Measurements from ENCODE around the gene IL4.

IL4 gene

GRCh38 chr5:132658381-132659302 lies 15.1 kb upstream of the IL4 start:
- no peak for DNase-seq

DNA sequence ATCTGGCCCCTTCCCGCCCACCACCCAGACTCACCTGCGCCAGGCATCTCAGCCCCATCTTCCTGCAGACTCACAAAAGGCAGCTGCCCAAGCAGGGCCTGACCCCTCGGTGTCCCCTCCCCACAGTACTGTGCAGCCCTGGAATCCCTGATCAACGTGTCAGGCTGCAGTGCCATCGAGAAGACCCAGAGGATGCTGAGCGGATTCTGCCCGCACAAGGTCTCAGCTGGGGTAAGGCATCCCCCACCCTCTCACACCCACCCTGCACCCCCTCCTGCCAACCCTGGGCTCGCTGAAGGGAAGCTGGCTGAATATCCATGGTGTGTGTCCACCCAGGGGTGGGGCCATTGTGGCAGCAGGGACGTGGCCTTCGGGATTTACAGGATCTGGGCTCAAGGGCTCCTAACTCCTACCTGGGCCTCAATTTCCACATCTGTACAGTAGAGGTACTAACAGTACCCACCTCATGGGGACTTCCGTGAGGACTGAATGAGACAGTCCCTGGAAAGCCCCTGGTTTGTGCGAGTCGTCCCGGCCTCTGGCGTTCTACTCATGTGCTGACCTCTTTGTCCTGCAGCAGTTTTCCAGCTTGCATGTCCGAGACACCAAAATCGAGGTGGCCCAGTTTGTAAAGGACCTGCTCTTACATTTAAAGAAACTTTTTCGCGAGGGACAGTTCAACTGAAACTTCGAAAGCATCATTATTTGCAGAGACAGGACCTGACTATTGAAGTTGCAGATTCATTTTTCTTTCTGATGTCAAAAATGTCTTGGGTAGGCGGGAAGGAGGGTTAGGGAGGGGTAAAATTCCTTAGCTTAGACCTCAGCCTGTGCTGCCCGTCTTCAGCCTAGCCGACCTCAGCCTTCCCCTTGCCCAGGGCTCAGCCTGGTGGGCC lies 13.9 kb upstream of the IL4 start:
- DNase-seq, result no peak

GRCh38 chr5:132661231-132662003 lies 12.4 kb upstream of the IL4 start:
- no peak for DNase-seq

DNA sequence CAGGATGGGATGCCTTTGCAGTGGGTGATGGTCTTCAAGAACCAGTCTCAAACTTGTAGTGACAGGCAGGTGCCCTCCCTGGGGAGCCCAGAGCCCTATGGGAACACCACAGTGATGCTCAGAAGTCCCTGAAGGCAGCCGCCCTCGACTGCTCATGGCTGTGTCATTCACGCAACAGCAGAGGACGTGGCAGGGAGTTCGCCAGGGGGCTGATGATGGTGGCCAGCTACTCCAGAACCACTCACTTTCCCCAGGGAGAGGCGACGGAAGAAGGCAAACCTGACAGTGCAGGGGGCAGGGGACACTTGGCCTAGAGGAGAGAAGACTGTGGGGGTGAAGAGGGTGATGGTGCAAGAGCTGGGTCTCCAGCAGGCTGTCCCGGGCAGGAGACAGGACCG lies 11.8 kb upstream of the IL4 start:
- no peak for DNase-seq

DNA sequence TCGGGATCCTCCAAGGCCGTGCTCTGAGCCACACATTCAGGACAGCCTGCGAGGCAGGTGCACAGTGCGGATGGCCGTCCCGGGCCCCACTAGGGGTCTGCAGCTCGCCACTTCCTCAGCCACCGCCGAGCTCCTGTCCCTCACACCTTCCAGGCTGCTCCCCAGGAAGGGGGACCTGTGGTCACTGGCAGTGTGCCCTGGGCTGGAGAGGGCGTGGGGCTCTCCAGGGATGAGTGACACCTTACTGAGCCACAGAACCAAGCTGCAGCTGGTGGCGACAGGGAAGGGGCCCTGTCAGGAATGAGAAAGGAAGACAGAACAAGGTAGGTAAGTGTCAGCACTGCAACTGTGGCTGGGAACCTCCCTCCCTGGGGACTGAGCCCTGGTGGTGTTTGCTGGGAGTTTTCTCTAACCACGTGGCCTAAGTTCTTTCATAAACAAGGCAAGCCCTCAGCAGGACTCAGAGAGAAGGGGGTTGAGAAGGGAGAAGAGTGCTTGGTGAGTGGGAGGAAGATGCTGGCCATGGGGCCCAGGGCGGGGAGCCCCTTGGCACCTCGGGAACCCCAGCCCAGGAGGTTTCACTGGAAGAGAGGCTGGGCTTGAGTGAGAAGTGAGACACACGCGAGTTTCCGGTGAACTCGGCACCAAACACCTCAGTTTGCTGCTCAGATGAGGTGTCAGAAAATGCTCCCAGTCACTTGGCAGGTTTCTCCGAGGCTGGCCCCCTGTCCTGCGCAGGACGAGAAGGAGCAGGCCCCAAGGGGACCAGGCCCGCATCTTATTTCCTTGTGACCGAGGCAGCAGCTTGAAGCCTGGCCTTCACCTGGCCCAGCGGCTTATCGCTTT lies 10.6 kb upstream of the IL4 start:
- no peak for DNase-seq

- peak; percentile 56 for DNase-seq
Observed at GRCh38 chr5:132663771-132664695, 9.8 kb upstream of the IL4 start.

DNA sequence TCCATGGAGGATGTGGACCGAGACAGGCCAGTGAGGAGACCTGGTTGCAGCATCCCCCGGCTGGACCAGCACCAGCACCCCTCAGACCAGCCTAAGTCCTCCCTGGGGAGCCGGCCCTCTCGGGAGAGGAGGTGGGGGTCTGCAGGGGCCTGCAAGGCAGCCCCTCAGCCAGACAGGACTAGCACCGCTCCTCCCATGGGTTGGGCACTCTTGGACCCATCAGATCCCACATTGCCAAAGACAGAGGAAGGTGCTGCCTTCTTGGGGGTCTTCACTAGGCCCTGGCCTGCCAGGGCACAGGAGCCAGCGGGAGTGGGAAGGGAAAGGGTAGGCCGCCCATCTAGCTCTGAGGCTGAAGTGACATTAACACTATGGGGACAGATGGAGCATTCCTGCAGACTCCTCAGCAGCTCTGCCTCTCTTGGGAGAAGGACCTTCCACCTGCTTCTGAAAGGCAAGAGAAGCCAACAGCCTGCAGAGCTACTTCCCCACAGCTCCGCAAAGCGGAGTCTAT lies 9.0 kb upstream of the IL4 start:
- no peak for DNase-seq

- no peak for DNase-seq
Observed at GRCh38 chr5:132665574-132666080, 8.2 kb upstream of the IL4 start.

DNA sequence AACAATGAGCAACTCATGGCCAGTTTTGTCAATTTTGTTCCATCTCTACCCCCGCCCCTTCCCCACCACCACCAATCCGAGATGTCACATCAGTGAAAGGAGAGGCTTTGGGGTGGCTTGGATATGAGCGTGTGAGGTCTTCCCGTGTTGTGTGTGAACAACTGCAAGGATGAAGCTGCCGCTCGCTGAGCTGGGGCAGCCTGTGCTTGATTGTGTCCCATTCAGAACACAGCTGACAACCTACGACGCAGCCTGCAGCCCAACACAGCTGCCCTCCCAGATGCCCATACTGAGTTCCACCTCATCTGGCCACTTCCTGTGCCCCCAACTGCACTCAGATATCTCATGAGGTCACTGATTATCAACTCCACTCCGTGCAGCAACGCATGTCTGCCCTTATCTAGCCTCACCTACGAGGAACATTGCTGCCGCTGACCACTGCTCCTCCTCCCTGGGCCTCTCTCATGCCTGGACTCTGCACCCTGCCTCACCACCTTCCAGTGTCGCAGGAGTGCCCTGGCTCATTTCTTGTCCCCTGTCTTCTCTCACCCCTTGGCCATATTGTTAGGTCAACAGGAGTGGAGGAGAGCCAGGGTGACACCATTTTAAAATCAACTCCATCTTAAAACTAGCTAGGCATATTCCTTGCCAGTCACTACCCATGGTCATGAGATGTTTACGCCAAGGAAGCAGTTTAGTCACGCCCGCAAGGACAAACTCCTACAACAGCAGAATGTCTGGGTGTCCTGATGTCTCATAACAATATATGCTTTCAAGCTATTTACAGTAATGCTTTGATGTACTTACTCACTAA lies 7.3 kb upstream of the IL4 start:
- no peak for DNase-seq

DNA sequence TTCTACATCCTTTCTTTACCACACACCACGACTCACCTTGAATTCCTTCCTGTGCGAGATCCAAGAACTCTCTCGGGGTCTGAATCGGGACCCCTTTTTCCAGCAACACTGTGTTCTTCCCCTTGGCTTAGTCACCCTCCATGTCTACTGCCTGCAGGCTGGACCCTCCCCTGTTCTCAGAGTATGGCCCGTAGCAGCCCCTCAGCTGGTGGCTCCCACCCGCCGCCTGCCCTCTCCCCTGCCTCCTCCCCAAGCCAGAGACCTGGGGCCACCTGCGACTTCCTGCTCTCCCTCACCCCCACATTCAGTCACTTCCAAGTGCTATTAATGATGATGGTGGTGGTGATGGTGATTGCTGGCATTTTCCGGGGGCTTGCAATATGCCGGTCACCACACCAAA lies 6.5 kb upstream of the IL4 start:
- no peak for DNase-seq

GRCh38 chr5:132667761-132668705 lies 5.8 kb upstream of the IL4 start:
- no peak for DNase-seq

- no peak for DNase-seq
Observed at GRCh38 chr5:132668706-132669454, 4.9 kb upstream of the IL4 start.

GRCh38 chr5:132669455-132669820 lies 4.4 kb upstream of the IL4 start:
- DNase-seq, result no peak

DNA sequence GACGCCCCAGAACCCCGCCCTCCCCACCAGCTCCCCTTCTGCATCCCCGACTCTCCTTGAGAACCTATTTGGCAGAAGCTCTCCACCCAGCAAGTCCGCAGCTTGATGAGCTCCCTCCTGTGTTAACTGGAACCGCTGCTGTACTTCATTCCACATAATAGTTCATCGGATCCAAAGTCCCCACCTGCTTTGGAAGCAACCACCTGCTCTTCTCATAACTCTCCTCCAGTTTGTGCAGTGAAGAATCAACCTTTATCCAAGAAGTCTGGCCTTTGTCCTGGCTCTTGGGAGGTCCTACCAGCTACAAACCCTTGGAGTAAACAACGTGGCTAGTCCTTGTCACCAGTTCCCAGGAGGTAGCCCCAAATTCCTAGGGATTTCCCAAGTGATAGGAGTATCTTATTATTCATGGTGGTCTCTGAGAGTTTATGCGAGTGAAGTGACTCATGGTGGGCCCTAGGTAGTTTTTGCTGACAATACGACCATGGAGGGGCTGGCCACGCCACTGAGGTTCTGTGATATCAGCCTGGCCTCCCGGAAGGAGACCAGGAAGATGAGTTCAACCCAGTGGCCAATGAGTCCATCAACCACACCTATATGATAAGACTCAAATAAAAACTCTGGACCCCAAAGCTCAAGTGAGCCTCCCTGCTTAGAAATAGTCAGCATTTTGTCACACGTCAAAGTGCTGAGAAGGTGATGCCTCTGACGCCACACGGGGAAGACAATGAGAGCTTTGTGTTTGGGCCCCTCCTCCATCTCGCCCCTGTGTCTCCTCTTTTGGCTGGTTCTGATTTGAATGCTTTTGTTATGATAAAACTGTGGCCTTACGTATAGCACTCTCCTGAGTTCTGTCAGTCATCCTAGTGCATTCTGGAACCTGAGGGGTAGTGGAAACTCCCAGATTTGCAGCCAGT lies 3.6 kb upstream of the IL4 start:
- no peak for DNase-seq

- no peak for DNase-seq
Observed at GRCh38 chr5:132671000-132671399, 2.8 kb upstream of the IL4 start.

- no peak for DNase-seq
Observed at GRCh38 chr5:132673488-132673887, 301 bp upstream of the IL4 start.

Measured in left hindlimb (tissue), 1 donor.